A549 treated with RU486 at 1 μM for 4 hours (cell line): ENCODE data around the gene IPO8. TPM values are rescaled to one million over a fixed set of nuclear protein-coding genes. Genes with fewer than 3 reads are reported as not detected.

Experiments used
- total RNA-seq: library from RNA; stranded (reverse); fragments of 200-300 nt; extraction: Qiagen RNA extraction; gene quantifications from 5 replicates; pipeline ENCODE4 v1.2.3, GENCODE V29; 2022; ENCODE audit warnings: low read depth

Gene IPO8
- 12.1 to 23.5 TPM (median 19.4 TPM) in 5 replicates for total RNA-seq

DNA sequence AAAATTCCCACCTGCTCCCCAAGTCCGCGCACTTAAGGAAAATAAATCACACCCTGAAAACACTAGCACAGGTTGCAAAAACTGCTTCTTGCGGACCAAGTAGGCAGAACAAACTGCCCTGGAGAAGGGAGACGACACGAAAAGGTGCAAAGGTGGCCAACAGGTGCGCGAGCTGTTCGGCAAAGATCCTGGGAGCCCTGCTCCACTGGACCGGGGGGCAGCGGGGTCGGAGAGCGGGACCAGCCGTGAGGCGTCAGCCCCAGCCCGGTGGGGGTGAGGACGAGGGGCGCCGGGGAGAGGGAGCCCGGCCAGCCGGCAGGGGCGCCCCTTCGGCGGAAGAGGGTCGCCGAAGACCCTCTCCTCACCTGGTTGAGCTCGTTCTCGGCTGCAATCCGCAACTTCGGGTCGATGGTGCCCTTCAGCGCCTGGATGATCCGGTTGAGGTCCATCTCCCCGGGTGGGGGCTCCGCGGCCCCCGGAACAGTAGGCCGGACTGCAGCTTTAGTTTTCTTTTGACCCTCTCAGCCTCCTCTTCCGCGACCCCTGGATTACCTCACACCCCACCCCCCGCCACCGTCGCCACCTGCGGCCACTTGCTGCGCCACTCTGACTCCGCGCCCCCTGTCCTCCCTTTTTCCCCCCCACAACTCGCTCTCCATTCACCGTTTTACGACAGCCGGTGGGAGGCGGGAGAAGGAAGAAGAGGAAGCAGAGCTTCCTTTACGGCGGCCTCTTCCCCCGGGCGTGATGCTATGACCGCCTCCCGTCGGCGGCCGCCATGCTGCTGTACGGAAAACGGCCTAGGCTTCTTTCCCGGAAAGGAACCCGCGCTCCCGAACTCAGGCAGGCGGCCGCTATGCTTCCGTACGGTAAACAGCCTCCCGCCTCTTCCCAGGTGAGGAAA is at the start of gene IPO8:
Gene IPO8, minus strand, starts transcription at position 671 of the 904 bp plus-strand sequence. Its CDS starts 222 bp downstream, at position 449.

Other genes starting within 250 kb of the IPO8 start
- 16.1 to 27.8 TPM (median 25.0 TPM) in 5 replicates for gene CAPRIN2, start 59.1 kb upstream of the IPO8 start, total RNA-seq
- gene TSPAN11, start 230.9 kb upstream of the IPO8 start, total RNA-seq, result 0.03 to 0.14 TPM (median 0.04 TPM) in 4 of 5 replicates, not detected in the other